HCT116 (cell line): ENCODE results near the gene RPAP3. TPM values are rescaled to one million over a fixed set of nuclear protein-coding genes. Genes with fewer than 3 reads are reported as not detected.

Source experiments
- ATAC-seq: fragments of 200-7000 bp; cut with Tn5 transposase; 2 replicates; pipeline ENCODE4 v1.9.1; 2020; ENCODE audit warnings: mild to moderate bottlenecking, moderate library complexity
- BruUV-seq: library from RNA; stranded (reverse); fragments of 400-500 nt; replicated peaks from 2 replicates; lab custom pipeline; 2021; lab: Mats Ljungman, UMichigan
- CTCF ChIA-PET: fragments of 300-600 bp; sonication (Branson Sonifier 250); formaldehyde crosslinking; loops from one replicate; lab custom pipeline; 2021; ENCODE audit warnings: antibody characterized with exemption; lab: Charles Lee
- POLR2A ChIA-PET: fragments of 300-600, 350-600 bp; sonication (Branson Sonifier 250); formaldehyde crosslinking; loops from one replicate; lab custom pipeline; 2021; ENCODE audit warnings: antibody characterized with exemption; lab: Charles Lee
- RAD21 ChIA-PET, 2 experiments: fragments of 300-600 bp; sonication (Branson Sonifier 250); formaldehyde crosslinking; loops; one replicate each; lab custom pipeline; 2023; ENCODE audit warnings: low total read pairs in 2 of 2; ENCODE audit not compliant: uncharacterized antibody in 2 of 2, unreplicated experiment in 2 of 2, low non-redundant PET in 1 of 2; lab: Charles Lee
- DNase-seq: peaks from one replicate; pipeline ENCODE4 v3.0.0-alpha.2; 2010; ENCODE audit warnings: low read depth, low spot score
- H2AFZ ChIP-seq: fragments of 200-600 bp; shearing (Covaris generic), sonication (generic); 2 replicates; pipeline ENCODE4 v1.6.1; 2017; ENCODE audit warnings: low read depth, mixed run types, mixed read lengths, antibody characterized with exemption, low read length; ENCODE audit not compliant: poor library complexity, severe bottlenecking
- H3K27ac ChIP-seq: 2 replicates; pipeline ENCODE4 v1.5.1; 2012; ENCODE audit warnings: low read depth, low read length
- H3K27me3 ChIP-seq: fragments of 200-600 bp; sonication (generic); 2 replicates; pipeline ENCODE4 v1.6.1; 2016; ENCODE audit warnings: mixed run types, low read length, mixed read lengths; ENCODE audit not compliant: insufficient read depth
- H3K36me3 ChIP-seq, 2 experiments: fragments of 200-500 bp in 1 of 2; fragments of 200-600 bp in 1 of 2; sonication (Bioruptor generic) in 1 of 2; sonication (generic) in 1 of 2; 2 replicates each; pipeline versions ENCODE4 v1.5.1 to v1.6.1; 2014 to 2016; ENCODE audit warnings: low read length in 2 of 2, inconsistent platforms in 1 of 2, mixed read lengths in 1 of 2, mixed run types in 1 of 2; ENCODE audit not compliant: insufficient read depth in 2 of 2, control insufficient read depth in 1 of 2
- H3K4me1 ChIP-seq, 2 experiments: fragments of 200-600 bp in 1 of 2; sonication (generic) in 1 of 2; 2 replicates each; pipeline versions ENCODE4 v1.5.1 to v1.6.1; 2012 to 2017; ENCODE audit warnings: low read length in 2 of 2, inconsistent platforms in 1 of 2, mild to moderate bottlenecking in 1 of 2, mixed read lengths in 1 of 2, mixed run types in 1 of 2, moderate library complexity in 1 of 2; ENCODE audit not compliant: insufficient read depth in 2 of 2, control insufficient read depth in 1 of 2
- H3K4me2 ChIP-seq: fragments of 200-600 bp; sonication (generic); 2 replicates; pipeline ENCODE4 v1.6.1; 2017; ENCODE audit warnings: mixed run types, low read length, mixed read lengths
- H3K4me3 ChIP-seq, 2 experiments: fragments of 200-600 bp in 1 of 2; sonication (generic) in 1 of 2; replicated peaks in 1 of 2; 2 replicates each; pipeline ENCODE4 v1.5.1; 2011 to 2016; ENCODE audit warnings: low read length in 2 of 2, control low read depth in 1 of 2, low read depth in 1 of 2, mild to moderate bottlenecking in 1 of 2, mixed read lengths in 1 of 2, mixed run types in 1 of 2
- H3K79me2 ChIP-seq: fragments of 200-600 bp; sonication (generic); 2 replicates; pipeline ENCODE4 v1.6.1; 2017; ENCODE audit warnings: mild to moderate bottlenecking, mixed run types, low read length, moderate library complexity, mixed read lengths; ENCODE audit not compliant: insufficient read depth
- H3K9ac ChIP-seq: fragments of 200-600 bp; sonication (generic); 2 replicates; pipeline ENCODE4 v1.6.1; 2016; ENCODE audit warnings: low read length, mixed read lengths
- H3K9me2 ChIP-seq: fragments of 200-600 bp; sonication (generic), shearing (Covaris generic); 2 replicates; pipeline ENCODE4 v1.6.1; 2017; ENCODE audit warnings: mixed run types, mild to moderate bottlenecking, moderate library complexity; ENCODE audit not compliant: insufficient read depth
- H3K9me3 ChIP-seq, 2 experiments: fragments of 200-500 bp in 1 of 2; fragments of 200-600 bp in 1 of 2; sonication (Bioruptor generic) in 1 of 2; sonication (generic) in 1 of 2; 2 replicates each; pipeline ENCODE4 v1.6.1; 2014 to 2017; ENCODE audit warnings: low read length in 2 of 2, mixed read lengths in 2 of 2, inconsistent platforms in 1 of 2, low read depth in 1 of 2, mild to moderate bottlenecking in 1 of 2, mixed run types in 1 of 2, moderate library complexity in 1 of 2; ENCODE audit not compliant: control insufficient read depth in 1 of 2, insufficient read depth in 1 of 2
- H4K20me1 ChIP-seq: fragments of 200-600 bp; sonication (generic), shearing (Covaris generic); 2 replicates; pipeline ENCODE4 v1.6.1; 2017; ENCODE audit warnings: mixed run types, mild to moderate bottlenecking, moderate library complexity; ENCODE audit not compliant: insufficient read depth
- EGR1 ChIP-seq: IDR thresholded peaks from 2 replicates; pipeline ENCODE4 v1.6.1; 2012; ENCODE audit warnings: low read depth
- ELF1 ChIP-seq: IDR thresholded peaks from 2 replicates; pipeline ENCODE4 v1.6.1; 2012; ENCODE audit warnings: low read depth, borderline replicate concordance
- EZH2phosphoT487 ChIP-seq: fragments of 200-600 bp; IDR thresholded peaks from 2 replicates; pipeline ENCODE4 v1.6.1; 2018; ENCODE audit warnings: antibody characterized with exemption, borderline replicate concordance
- FOSL1 ChIP-seq: IDR thresholded peaks from 2 replicates; pipeline ENCODE4 v1.6.1; 2012; ENCODE audit warnings: low read depth
- POLR2A ChIP-seq: IDR thresholded peaks from 2 replicates; pipeline ENCODE4 v1.7.0; 2011; ENCODE audit warnings: borderline replicate concordance; ENCODE audit not compliant: insufficient read depth, insufficient read length; ENCODE audit errors: extremely low read depth
- RAD21 ChIP-seq: IDR thresholded peaks from 2 replicates; pipeline ENCODE4 v1.6.1; 2012; ENCODE audit warnings: low read depth, mild to moderate bottlenecking
- SIN3A ChIP-seq: IDR thresholded peaks from 2 replicates; pipeline ENCODE4 v1.6.1; 2012; ENCODE audit warnings: low read depth
- SP1 ChIP-seq: IDR thresholded peaks from 2 replicates; pipeline ENCODE4 v1.6.1; 2012; ENCODE audit warnings: low read depth
- SRF ChIP-seq: IDR thresholded peaks from 2 replicates; pipeline ENCODE4 v1.6.1; 2012; ENCODE audit warnings: low read depth
- YY1 ChIP-seq: IDR thresholded peaks from 2 replicates; pipeline ENCODE4 v1.6.1; 2011; ENCODE audit warnings: low read length, low read depth, moderate library complexity, mild to moderate bottlenecking; ENCODE audit not compliant: insufficient replicate concordance; ENCODE audit errors: extremely low read depth
- intact Hi-C: fragments of 100-400 bp; cut with micrococcal nuclease; formaldehyde crosslinking; loops from 2 replicates; pipeline ENCODE4 v1.10.0; 2022
- total RNA-seq: library from RNA; stranded (reverse); gene quantifications from one replicate; pipeline ENCODE4 v1.2.1, GENCODE V29; 2021; ENCODE audit not compliant: unreplicated experiment
- TF ChIP-seq, protein P1 (sequence below): IDR thresholded peaks from 2 replicates; pipeline ENCODE4 v1.6.1; 2012
- TF ChIP-seq, protein P2 (sequence below): IDR thresholded peaks from 2 replicates; pipeline ENCODE4 v1.6.1; 2012; ENCODE audit warnings: low read depth
- TF ChIP-seq, protein P3 (sequence below), 3 experiments: fragments of 200-600 bp in 1 of 3; sonication (generic) in 1 of 3; IDR thresholded peaks in 2 of 3; conservative IDR thresholded peaks in 1 of 3; 2 replicates each; pipeline ENCODE4 v1.5.1; 2012 to 2017; ENCODE audit warnings: low read depth in 2 of 3, low read length in 2 of 3, antibody characterized with exemption in 1 of 3, borderline replicate concordance in 1 of 3, control low read depth in 1 of 3, mild to moderate bottlenecking in 1 of 3, mixed read lengths in 1 of 3, mixed run types in 1 of 3, moderate library complexity in 1 of 3; ENCODE audit not compliant: insufficient read depth in 1 of 3
- TF ChIP-seq, protein P4 (sequence below): IDR thresholded peaks from 2 replicates; pipeline ENCODE4 v1.6.1; 2012

The RPAP3 gene
- total RNA-seq, 1 experiment from 2014 or later: 48.3 TPM

DNA sequence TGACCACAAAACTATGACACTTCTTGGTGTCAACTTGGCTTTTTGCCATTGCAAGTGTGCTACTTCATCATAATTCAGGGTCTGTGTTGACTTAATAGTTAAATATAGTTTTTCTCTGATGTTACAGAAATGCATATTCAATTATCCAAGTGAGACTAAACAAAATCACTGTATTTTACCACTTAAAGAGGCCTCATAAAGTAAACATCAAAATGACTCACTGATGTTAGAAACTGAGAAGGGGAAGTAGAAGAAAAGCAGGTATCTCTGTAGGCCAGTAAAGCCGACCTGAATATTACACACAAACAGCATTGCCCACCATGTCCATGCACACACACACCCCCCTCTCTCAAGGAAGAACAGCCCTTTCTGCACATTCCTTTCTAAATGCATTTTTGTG lies 55.4 kb downstream of the RPAP3 start:
- no peak overlapping the region for H3K4me3 ChIP-seq
- H2AFZ ChIP-seq: no peak overlapping the region
- BruUV-seq: no TSS peak
- no peaks in the 10 kb centered on the region for H3K4me1 ChIP-seq
- no peak overlapping the region for H3K9ac ChIP-seq
- no peak for DNase-seq
- no peaks in the 10 kb centered on the region for H3K9me3 ChIP-seq
- no peak overlapping the region for H3K4me2 ChIP-seq
- TF ChIP-seq, protein P1, sequence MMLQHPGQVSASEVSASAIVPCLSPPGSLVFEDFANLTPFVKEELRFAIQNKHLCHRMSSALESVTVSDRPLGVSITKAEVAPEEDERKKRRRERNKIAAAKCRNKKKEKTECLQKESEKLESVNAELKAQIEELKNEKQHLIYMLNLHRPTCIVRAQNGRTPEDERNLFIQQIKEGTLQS: no peak
- TF ChIP-seq SIN3A: no peak
- no peak for TF ChIP-seq YY1
- TF ChIP-seq EGR1: no peak
- TF ChIP-seq SP1: no peak
- no peak for TF ChIP-seq EZH2phosphoT487
- TF ChIP-seq, protein P2, sequence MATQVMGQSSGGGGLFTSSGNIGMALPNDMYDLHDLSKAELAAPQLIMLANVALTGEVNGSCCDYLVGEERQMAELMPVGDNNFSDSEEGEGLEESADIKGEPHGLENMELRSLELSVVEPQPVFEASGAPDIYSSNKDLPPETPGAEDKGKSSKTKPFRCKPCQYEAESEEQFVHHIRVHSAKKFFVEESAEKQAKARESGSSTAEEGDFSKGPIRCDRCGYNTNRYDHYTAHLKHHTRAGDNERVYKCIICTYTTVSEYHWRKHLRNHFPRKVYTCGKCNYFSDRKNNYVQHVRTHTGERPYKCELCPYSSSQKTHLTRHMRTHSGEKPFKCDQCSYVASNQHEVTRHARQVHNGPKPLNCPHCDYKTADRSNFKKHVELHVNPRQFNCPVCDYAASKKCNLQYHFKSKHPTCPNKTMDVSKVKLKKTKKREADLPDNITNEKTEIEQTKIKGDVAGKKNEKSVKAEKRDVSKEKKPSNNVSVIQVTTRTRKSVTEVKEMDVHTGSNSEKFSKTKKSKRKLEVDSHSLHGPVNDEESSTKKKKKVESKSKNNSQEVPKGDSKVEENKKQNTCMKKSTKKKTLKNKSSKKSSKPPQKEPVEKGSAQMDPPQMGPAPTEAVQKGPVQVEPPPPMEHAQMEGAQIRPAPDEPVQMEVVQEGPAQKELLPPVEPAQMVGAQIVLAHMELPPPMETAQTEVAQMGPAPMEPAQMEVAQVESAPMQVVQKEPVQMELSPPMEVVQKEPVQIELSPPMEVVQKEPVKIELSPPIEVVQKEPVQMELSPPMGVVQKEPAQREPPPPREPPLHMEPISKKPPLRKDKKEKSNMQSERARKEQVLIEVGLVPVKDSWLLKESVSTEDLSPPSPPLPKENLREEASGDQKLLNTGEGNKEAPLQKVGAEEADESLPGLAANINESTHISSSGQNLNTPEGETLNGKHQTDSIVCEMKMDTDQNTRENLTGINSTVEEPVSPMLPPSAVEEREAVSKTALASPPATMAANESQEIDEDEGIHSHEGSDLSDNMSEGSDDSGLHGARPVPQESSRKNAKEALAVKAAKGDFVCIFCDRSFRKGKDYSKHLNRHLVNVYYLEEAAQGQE: no peak
- TF ChIP-seq, protein P3, sequence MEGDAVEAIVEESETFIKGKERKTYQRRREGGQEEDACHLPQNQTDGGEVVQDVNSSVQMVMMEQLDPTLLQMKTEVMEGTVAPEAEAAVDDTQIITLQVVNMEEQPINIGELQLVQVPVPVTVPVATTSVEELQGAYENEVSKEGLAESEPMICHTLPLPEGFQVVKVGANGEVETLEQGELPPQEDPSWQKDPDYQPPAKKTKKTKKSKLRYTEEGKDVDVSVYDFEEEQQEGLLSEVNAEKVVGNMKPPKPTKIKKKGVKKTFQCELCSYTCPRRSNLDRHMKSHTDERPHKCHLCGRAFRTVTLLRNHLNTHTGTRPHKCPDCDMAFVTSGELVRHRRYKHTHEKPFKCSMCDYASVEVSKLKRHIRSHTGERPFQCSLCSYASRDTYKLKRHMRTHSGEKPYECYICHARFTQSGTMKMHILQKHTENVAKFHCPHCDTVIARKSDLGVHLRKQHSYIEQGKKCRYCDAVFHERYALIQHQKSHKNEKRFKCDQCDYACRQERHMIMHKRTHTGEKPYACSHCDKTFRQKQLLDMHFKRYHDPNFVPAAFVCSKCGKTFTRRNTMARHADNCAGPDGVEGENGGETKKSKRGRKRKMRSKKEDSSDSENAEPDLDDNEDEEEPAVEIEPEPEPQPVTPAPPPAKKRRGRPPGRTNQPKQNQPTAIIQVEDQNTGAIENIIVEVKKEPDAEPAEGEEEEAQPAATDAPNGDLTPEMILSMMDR (IDR thresholded peaks at IDR 0.05 in 2 of 3, conservative IDR thresholded peaks at IDR 0.05 in 1 of 3; ENCODE audit: borderline replicate concordance in 1 of 3, insufficient read depth in 1 of 3, low read depth in 2 of 3, low read length in 2 of 3): no peak
- TF ChIP-seq, protein P4, sequence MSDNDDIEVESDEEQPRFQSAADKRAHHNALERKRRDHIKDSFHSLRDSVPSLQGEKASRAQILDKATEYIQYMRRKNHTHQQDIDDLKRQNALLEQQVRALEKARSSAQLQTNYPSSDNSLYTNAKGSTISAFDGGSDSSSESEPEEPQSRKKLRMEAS: no peak
- no peak for TF ChIP-seq SRF
- no peak for TF ChIP-seq ELF1
- no peak for TF ChIP-seq FOSL1
- TF ChIP-seq POLR2A: no peak
- no peak for TF ChIP-seq RAD21
- no peak for ATAC-seq
- ChIA-PET CTCF (interaction anchor here (5.6 kb wide), 1 partner anchor 13 kb away, joined by 40 read pairs; no protein-coding TSS in a partner anchor), RAD21 (no interaction called here), POLR2A (no interaction called here)
- H3K79me2 ChIP-seq: no peaks in the 10 kb centered on the region
- H3K27ac ChIP-seq: no peak overlapping the region
- no peaks in the 10 kb centered on the region for H3K27me3 ChIP-seq
- no peaks in the 10 kb centered on the region for H3K9me2 ChIP-seq
- intact Hi-C loops: loop anchor here (5.0 kb wide), 2 partner anchors 37 to 187 kb away; no protein-coding TSS in a partner anchor
- peaks cover 4% of the 10 kb centered on the region; the same call in 1 of the 2 replicates for H4K20me1 ChIP-seq
- H3K36me3 ChIP-seq: no peaks in the 10 kb centered on the region
